NCI-H1092 treated with DMSO at 0.1 percent for 48 hours (cell line): ENCODE results near the gene ENPEP.
"Not testable (repeated sequence)": the region's sequence is repeated elsewhere in the genome, so short reads cannot be mapped to it uniquely, and the experiment has no call there.

Source experiments
- DNase-seq: peaks from one replicate; lab custom pipeline; 2025; lab: John Stamatoyannopoulos, UW

Gene ENPEP

GRCh38 chr4:110520886-110521285 is 44.9 kb downstream of the ENPEP start:
- DNase-seq = no peak

DNA sequence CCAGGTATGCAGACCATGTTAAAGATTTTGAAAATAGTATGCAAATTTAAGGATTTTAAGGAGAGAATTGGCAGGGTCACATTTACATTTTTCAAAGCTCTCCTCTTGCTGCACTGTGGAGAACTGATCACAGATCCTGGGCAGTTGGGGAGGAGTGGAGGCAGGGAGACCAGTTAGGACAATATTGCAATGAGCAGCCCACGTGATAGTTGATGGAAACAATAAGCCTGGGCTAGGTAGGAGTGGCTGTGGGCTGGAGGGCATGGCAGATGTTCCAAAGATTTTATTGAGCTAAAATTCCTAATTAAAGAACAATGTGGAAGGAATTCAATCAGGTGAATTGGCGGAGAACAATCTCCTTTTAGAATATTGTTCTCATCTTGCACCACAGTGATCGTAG is 50.6 kb downstream of the ENPEP start:
- DNase-seq = no peak

- DNase-seq = no peak
Measured at GRCh38 chr4:110527156-110527555, 51.2 kb downstream of the ENPEP start.

GRCh38 chr4:110532901-110533589 is 57.1 kb downstream of the ENPEP start:
- no peak for DNase-seq

- DNase-seq = no peak
Measured at GRCh38 chr4:110533590-110533910, 57.6 kb downstream of the ENPEP start.

DNA sequence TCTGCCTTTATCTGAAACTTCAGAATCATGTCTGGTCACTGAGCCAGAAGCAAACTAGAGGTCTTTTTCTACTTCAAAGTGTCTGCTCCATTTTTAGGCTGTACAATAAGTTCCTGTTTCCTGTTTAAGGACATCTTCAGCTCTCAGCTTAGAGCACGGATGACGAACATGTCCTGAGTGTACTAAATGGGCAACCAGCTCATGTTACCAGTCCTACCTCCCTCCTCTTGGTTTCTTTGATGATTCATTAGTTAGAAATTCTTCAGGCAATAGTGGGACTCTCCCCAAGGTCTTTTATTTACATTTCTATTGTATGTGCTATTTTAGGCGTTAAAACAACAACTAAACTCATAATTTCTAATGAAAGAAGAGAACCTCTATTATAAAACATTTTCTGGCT is 58.0 kb downstream of the ENPEP start:
- no peak for DNase-seq

- no peak for DNase-seq
Measured at GRCh38 chr4:110540581-110540980, 64.6 kb downstream of the ENPEP start.

GRCh38 chr4:110540982-110541451 is 65.1 kb downstream of the ENPEP start:
- DNase-seq = no peak

- no peak for DNase-seq
Measured at GRCh38 chr4:110543577-110543976, 67.6 kb downstream of the ENPEP start.

DNA sequence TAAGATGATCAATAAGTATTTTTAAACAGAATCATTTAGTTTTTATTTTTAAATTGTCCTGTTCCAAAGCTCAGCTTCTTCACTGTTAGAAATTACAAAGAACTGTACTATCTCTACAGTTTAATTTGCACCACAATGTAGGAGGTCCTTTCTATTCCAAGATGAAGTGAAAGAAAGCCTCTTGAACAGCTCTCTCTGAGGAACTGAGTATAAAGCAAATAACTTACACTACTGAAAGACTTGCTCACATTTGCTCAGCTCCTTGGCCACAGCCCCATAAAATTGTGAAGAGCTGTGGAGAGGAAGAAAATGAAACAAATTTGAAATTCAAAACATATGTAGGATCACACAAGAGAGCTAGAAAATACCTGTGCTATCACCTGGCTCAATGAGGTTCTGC is 68.6 kb downstream of the ENPEP start:
- DNase-seq = no peak

- DNase-seq = no peak
Measured at GRCh38 chr4:110550260-110550659, 74.3 kb downstream of the ENPEP start.

DNA sequence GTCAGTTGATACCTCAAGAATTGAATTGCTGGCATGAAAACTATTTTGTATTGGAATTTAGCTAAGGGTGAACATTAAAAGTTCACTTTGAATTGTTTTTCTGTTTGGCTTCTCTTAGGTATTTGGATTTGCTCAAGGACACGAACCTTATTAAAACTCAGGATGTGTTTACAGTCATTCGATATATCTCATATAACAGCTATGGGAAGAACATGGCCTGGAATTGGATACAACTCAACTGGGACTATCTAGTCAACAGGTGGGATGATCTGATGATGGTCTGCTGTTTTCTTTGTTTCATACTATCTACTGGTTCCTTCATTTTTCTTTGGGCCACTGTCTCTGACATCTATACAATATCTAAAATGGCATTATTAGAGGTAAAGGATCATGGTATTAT is 77.2 kb downstream of the ENPEP start:
- no peak for DNase-seq

GRCh38 chr4:110567214-110567613 is 91.3 kb downstream of the ENPEP start:
- no peak for DNase-seq

DNA sequence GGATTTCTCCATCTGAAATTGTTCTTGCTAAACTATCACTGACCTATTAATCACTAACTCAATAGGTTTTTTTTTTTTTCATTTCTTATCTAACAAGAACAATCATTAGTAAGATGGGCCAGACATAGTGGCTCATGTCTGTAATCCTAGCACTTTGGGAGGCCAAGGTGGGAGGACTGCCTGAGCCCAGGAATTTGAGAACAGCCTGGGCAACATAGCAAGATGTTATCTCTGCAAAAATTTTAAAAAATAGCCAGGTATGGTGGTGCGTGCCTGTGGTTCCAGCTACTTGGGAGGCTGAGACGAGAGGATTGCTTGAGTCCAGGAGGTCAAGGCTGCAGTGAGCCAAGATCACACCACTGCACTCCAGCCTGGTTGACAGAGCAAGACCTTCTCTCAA is 100.7 kb downstream of the ENPEP start:
- DNase-seq = not testable (repeated sequence)

GRCh38 chr4:110586131-110586850 is 110.3 kb downstream of the ENPEP start:
- DNase-seq = no peak

GRCh38 chr4:110587666-110588285 is 111.8 kb downstream of the ENPEP start:
- DNase-seq = no peak

- no peak for DNase-seq
Measured at GRCh38 chr4:110589297-110589696, 113.3 kb downstream of the ENPEP start.

GRCh38 chr4:110595583-110595982 is 119.6 kb downstream of the ENPEP start:
- DNase-seq = no peak

DNA sequence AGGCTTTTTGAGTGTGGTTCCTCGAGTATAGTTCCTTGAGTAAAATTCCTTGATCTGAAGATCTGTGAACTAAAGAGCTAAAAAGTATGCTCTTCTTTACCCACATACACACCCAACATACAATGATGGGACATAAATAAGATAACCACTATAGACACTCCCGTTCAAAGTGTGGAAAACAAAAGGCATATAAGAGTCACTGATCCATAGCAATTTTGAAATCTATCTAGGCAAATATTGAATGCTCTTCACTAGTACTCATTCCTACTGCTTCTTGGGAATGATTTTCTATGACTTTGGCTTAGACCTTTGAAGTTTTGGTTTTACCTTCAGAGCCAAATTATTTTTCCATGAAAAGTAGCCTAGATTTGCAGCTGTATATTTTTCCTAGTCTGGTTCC is 120.5 kb downstream of the ENPEP start:
- DNase-seq = no peak

DNA sequence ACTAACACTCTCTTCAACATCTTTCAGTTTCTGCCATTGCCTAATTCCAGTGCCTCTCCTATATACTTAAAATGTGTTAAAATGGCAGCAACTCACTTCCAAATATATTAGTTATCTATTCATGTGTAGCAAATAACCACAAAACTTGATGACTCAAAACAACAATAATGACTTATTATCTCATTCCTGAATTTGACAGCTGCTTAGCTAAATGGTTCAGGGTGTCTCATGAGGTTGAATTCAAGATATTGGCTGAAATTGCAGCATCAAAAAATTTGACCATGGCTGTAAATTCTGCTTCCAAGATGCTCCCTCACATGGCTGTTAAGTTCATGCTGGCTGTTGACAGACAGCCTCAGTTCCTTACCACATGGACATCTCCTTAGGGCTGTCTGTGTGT is 121.6 kb downstream of the ENPEP start:
- DNase-seq = no peak

DNA sequence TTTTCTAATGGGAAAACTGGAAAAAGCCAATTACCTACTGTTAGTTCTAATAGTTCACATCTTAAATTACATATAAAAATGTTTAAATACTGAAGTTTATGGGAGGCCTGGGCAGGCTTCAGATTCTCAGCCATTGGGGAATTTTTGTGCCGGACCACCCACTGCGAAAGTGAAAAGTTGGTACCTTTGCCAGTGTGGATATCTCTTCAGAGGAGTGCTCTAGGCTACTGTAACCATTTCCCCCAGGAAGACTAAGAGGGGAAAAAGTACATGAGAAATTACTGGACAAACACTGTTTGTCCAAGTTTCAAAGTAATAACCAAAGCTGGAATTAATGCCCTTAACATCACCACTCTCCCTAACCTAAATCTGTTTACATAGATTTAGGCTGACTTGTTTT is 126.1 kb downstream of the ENPEP start:
- DNase-seq = no peak

- DNase-seq = no peak
Measured at GRCh38 chr4:110605077-110605476, 129.1 kb downstream of the ENPEP start.

GRCh38 chr4:110609044-110609750 is 133.2 kb downstream of the ENPEP start:
- no peak for DNase-seq
